ENCODE data around the gene THRB. TPM values are rescaled to one million over a fixed set of nuclear protein-coding genes. Genes with fewer than 3 reads are reported as not detected.

THRB gene
- total and polyA plus RNA-seq, 2 donors (not counting 3 experiments of a cell fraction or from before 2014, with no cell fraction given) = 0.06 TPM; not detected in 1

- FAIRE-seq = no peak
Observed at GRCh38 chr3:24440760-24441464, 53.7 kb downstream of the THRB start.

More at GRCh38 chr3:24440760-24441464, 53.7 kb downstream of the THRB start:
- H3K9me1 ChIP-seq (replicated peaks; ENCODE audit: control insufficient read depth, extremely low read depth, insufficient read depth, low read length) = no peaks in the 10 kb centered on the region
- H3K79me2 ChIP-seq (ENCODE audit: control insufficient read depth, insufficient read depth, low read length) = no peaks in the 10 kb centered on the region
- H3K4me1 ChIP-seq (ENCODE audit: control insufficient read depth, extremely low read depth, insufficient read depth, low read length) = no peaks in the 10 kb centered on the region
- no TSS peak for BruUV-seq (replicated peaks)
- no peaks in the 10 kb centered on the region for H4K20me1 ChIP-seq (replicated peaks; ENCODE audit: control insufficient read depth, extremely low read depth, insufficient read depth, low read length)
- H3K4me3 ChIP-seq (replicated peaks in 1 of 3; ENCODE audit: insufficient read depth in 1 of 3, low read depth in 1 of 3, low read length in 3 of 3) = no peak overlapping the region
- no peak overlapping the region for H3K27ac ChIP-seq (ENCODE audit: insufficient read depth, low read depth, low read length)
- H2AFZ ChIP-seq (ENCODE audit: low read depth, low read length) = no peak overlapping the region
- H3K36me3 ChIP-seq (ENCODE audit: control insufficient read depth in 2 of 2, extremely low read depth in 1 of 2, insufficient read depth in 2 of 2, low read length in 2 of 2) = no peaks in the 10 kb centered on the region
- H3K9ac ChIP-seq (replicated peaks; ENCODE audit: extremely low read depth, insufficient read depth, low read length) = no peak overlapping the region
- H3K4me2 ChIP-seq (ENCODE audit: insufficient read depth, low read length) = no peak overlapping the region
- intact Hi-C loops (cut with micrococcal nuclease) (no loop called here), dilution Hi-C loops (cut with MboI; ENCODE audit: extremely low pct_ligation_motif_present, low sequenced_read_pairs) (no loop called here)
- no peaks in the 10 kb centered on the region for H3K27me3 ChIP-seq (ENCODE audit: control insufficient read depth in 2 of 2, insufficient read depth in 2 of 2, low read length in 2 of 2)
- no peak for DNase-seq (ENCODE audit: low read depth, low spot score)
- H3K9me3 ChIP-seq (replicated peaks; ENCODE audit: control insufficient read depth, insufficient read depth, low read length) = no peaks in the 10 kb centered on the region
- TF ChIP-seq JUN (IDR thresholded peaks at IDR 0.05; ENCODE audit: borderline replicate concordance, insufficient read depth, insufficient read length, low read depth) = no peak
- no peak for TF ChIP-seq EZH2 (IDR thresholded peaks at IDR 0.05; ENCODE audit: borderline replicate concordance, low read depth, low read length, severe bottlenecking)
- TF ChIP-seq MYC (IDR thresholded peaks at IDR 0.05; ENCODE audit: low read depth, low read length) = no peak
- TF ChIP-seq CTCF (IDR thresholded peaks at IDR 0.05; ENCODE audit: extremely low read depth in 1 of 2, insufficient read depth in 1 of 2, low read depth in 1 of 2, low read length in 2 of 2) = no peak
- TF ChIP-seq POLR2A (IDR thresholded peaks at IDR 0.05; ENCODE audit: low read depth, low read length) = no peak
- TF ChIP-seq GATA2 (IDR thresholded peaks at IDR 0.05; ENCODE audit: insufficient read depth, insufficient read length, low read depth, low read length) = no peak
- no peak for TF ChIP-seq FOS (IDR thresholded peaks at IDR 0.05; ENCODE audit: borderline replicate concordance, insufficient read depth, low read length)
- TF ChIP-seq POLR2AphosphoS5 (IDR thresholded peaks at IDR 0.05; ENCODE audit: insufficient read depth, low read depth, low read length) = no peak
- TF ChIP-seq MAX (IDR thresholded peaks at IDR 0.05; ENCODE audit: insufficient read depth, insufficient read length) = no peak
- CTCF ChIA-PET = interaction anchor here (0.9 kb wide), 1 partner anchor 8 kb away, joined by 3 read pairs; no protein-coding TSS in a partner anchor
- POLR2A ChIA-PET = no interaction called here

Measured in endothelial cell of umbilical vein (primary cell).